Caco-2 (cell line): ENCODE data around the gene TTYH3. TPM values are rescaled to one million over a fixed set of nuclear protein-coding genes. Genes with fewer than 3 reads are reported as not detected.
"Not testable (repeated sequence)": the region's sequence is repeated elsewhere in the genome, so short reads cannot be mapped to it uniquely, and the experiment has no call there.

Experiments
- BruUV-seq: library from RNA; stranded (reverse); fragments of 400-500 nt; replicated peaks from 2 replicates; lab custom pipeline; 2021; lab: Mats Ljungman, UMichigan
- CTCF ChIA-PET: fragments of 300-600 bp; sonication (Branson Sonifier 250); formaldehyde crosslinking; loops from one replicate; lab custom pipeline; 2022; ENCODE audit warnings: antibody characterized with exemption; lab: Charles Lee
- POLR2A ChIA-PET: fragments of 300-600 bp; sonication (Branson Sonifier 250); formaldehyde crosslinking; loops from one replicate; lab custom pipeline; 2022; ENCODE audit warnings: antibody characterized with exemption; lab: Charles Lee
- DNase-seq, 2 experiments: peaks; one replicate each; pipeline versions ENCODE4 v3.0.0 to v3.0.0-alpha.2; 2020 to 2022
- H3K27me3 ChIP-seq: replicated peaks from 2 replicates; pipeline ENCODE4 v1.6.0; 2011; ENCODE audit warnings: low read length; ENCODE audit not compliant: control insufficient read depth, insufficient read depth
- H3K36me3 ChIP-seq: 2 replicates; pipeline ENCODE4 v1.5.1; 2011; ENCODE audit warnings: low read length; ENCODE audit not compliant: control insufficient read depth, insufficient read depth
- H3K4me1 ChIP-seq: fragments of 250-450 bp; sonication (Bioruptor Pico); 2 replicates; pipeline ENCODE4 v1.5.1; 2020; ENCODE audit warnings: mild to moderate bottlenecking
- H3K4me3 ChIP-seq: 2 replicates; pipeline ENCODE4 v1.5.1; 2011; ENCODE audit warnings: low read depth, mild to moderate bottlenecking, control low read depth, low read length
- H3K9me3 ChIP-seq: fragments of 250-450 bp; sonication (Bioruptor Pico); 2 replicates; pipeline ENCODE4 v1.5.1; 2020; ENCODE audit warnings: mild to moderate bottlenecking, moderate library complexity
- H3K27ac Mint-ChIP-seq: one replicate; pipeline ENCODE4 v1.8.0; 2022; ENCODE audit warnings: mixed read lengths; ENCODE audit not compliant: unreplicated experiment
- H3K27me3 Mint-ChIP-seq: one replicate; pipeline ENCODE4 v1.8.0; 2022; ENCODE audit warnings: mixed read lengths; ENCODE audit not compliant: insufficient read depth, unreplicated experiment
- H3K36me3 Mint-ChIP-seq: one replicate; pipeline ENCODE4 v1.8.0; 2022; ENCODE audit warnings: mild to moderate bottlenecking, mixed read lengths; ENCODE audit not compliant: insufficient read depth, unreplicated experiment
- H3K4me1 Mint-ChIP-seq: one replicate; pipeline ENCODE4 v1.8.0; 2022; ENCODE audit warnings: low read depth, mixed read lengths; ENCODE audit not compliant: unreplicated experiment
- H3K4me3 Mint-ChIP-seq: one replicate; pipeline ENCODE4 v1.8.0; 2022; ENCODE audit warnings: mild to moderate bottlenecking, moderate library complexity, mixed read lengths; ENCODE audit not compliant: unreplicated experiment
- H3K9me3 Mint-ChIP-seq: one replicate; pipeline ENCODE4 v1.8.0; 2022; ENCODE audit warnings: mixed read lengths; ENCODE audit not compliant: unreplicated experiment
- intact Hi-C: fragments of 100-400 bp; cut with micrococcal nuclease; formaldehyde crosslinking; loops from one replicate; pipeline ENCODE4 v1.10.0; 2022; ENCODE audit not compliant: unreplicated experiment
- total RNA-seq: library from RNA; stranded (reverse); gene quantifications from 2 replicates; pipeline ENCODE4 v1.2.3, GENCODE V29; 2022
- TF ChIP-seq, protein P1 (sequence below), 2 experiments: fragments of 200-600 bp in 1 of 2; IDR thresholded peaks; 1 replicate in 1 of 2; 2 replicates in 1 of 2; pipeline versions ENCODE4 v1.5.1 to v1.8.0; 2011 to 2022; ENCODE audit warnings: antibody characterized with exemption in 1 of 2, control low read depth in 1 of 2, inconsistent platforms in 1 of 2, low read depth in 1 of 2, low read length in 1 of 2, mild to moderate bottlenecking in 1 of 2, moderate library complexity in 1 of 2; ENCODE audit not compliant: insufficient read depth in 1 of 2, severe bottlenecking in 1 of 2, unreplicated experiment in 1 of 2

Gene TTYH3
- total RNA-seq, 1 experiment from 2014 or later = 57.3 TPM

DNA sequence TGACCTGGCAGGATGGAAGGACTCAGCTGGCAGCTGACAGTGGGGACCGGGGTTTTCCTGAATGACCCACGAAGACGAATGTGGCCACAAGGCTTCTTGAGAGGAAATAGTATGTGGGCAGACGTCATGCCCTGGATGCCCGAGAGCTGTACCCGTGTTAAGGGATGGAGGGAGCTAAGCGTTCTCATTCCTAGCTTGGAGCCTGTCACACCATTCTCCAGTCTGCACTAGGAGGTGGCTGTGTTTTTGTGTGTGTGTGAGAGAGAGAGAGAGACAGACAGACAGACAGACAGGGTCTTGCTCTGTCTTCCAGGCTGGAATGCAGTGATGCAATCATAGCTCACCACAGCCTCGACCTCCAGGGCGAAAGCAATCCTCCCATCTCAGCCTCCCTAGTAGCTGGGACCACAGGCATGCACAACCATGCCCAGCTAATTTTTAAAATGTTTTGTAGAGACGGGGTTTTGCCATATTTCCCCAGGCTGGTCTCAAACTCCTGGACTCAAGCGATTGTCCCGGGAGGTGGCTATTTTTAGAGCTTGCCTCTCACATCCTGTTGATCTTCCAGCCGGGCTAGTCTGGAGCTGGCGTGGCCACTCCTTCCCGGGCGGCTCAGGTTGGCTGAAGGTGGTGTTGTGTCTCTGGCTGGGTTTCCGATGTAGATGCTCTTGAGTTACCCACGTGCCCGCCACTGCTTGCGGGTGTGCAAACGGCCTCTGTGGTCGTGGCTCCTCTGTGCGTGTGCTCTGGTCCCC lies 58.3 kb downstream of the TTYH3 start:
- H3K27ac Mint-ChIP-seq = no peak overlapping the region
- no peak overlapping the region for H3K4me3 Mint-ChIP-seq
- no peaks in the 10 kb centered on the region for H3K36me3 Mint-ChIP-seq
- DNase-seq = no peak
- no peaks in the 10 kb centered on the region for H3K27me3 ChIP-seq
- no TSS peak for BruUV-seq
- H3K9me3 ChIP-seq = no peaks in the 10 kb centered on the region
- TF ChIP-seq, protein P1, sequence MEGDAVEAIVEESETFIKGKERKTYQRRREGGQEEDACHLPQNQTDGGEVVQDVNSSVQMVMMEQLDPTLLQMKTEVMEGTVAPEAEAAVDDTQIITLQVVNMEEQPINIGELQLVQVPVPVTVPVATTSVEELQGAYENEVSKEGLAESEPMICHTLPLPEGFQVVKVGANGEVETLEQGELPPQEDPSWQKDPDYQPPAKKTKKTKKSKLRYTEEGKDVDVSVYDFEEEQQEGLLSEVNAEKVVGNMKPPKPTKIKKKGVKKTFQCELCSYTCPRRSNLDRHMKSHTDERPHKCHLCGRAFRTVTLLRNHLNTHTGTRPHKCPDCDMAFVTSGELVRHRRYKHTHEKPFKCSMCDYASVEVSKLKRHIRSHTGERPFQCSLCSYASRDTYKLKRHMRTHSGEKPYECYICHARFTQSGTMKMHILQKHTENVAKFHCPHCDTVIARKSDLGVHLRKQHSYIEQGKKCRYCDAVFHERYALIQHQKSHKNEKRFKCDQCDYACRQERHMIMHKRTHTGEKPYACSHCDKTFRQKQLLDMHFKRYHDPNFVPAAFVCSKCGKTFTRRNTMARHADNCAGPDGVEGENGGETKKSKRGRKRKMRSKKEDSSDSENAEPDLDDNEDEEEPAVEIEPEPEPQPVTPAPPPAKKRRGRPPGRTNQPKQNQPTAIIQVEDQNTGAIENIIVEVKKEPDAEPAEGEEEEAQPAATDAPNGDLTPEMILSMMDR (IDR thresholded peaks at IDR 0.05; ENCODE audit: insufficient read depth in 1 of 2, low read depth in 1 of 2, low read length in 1 of 2, severe bottlenecking in 1 of 2, unreplicated experiment in 1 of 2) = no peak
- intact Hi-C loops = no loop called here
- H3K4me1 ChIP-seq = no peaks in the 10 kb centered on the region
- ChIA-PET POLR2A (no interaction called here), CTCF (interaction anchor here (0.7 kb wide), 2 partner anchors 9 to 29 kb away, joined by 3 to 4 read pairs; no protein-coding TSS in a partner anchor)
- no peaks in the 10 kb centered on the region for H3K4me1 Mint-ChIP-seq
- no peaks in the 10 kb centered on the region for H3K27me3 Mint-ChIP-seq
- no peaks in the 10 kb centered on the region for H3K9me3 Mint-ChIP-seq
- no peaks in the 10 kb centered on the region for H3K36me3 ChIP-seq
- no peak overlapping the region for H3K4me3 ChIP-seq

DNA sequence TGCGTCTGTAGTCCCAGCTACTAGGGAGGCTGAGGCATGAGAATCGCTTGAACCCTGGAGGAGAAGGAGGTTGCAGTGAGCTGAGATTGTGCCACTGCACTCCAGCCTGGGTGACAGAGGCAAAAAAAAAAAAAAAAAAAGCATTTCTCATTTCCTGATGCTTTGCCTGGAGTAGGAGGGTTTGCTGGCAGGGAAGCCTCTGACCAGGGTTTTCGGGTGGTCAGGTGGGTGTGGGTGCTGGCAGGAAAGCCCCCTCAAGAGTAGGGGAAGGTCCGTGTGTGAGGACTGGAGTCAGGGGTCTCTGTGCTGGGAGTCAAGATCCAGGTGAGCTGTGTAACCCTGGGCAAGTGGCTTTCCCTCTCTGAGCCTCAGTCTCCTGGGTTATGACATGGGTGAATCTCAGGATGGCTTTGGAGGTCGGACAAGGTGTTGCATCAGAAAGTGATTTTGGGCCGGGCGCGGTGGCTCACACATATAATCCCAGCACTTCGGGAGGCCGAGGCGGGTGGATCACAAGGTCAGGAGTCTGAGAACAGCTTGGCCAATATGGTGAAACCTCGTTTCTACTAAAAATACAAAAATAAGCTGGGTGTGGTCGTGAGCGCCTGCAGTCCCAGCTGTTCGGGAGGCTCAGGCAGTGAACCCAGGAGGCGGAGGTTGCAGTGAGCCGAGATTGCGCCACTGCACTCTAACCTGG lies 59.4 kb downstream of the TTYH3 start:
- CTCF ChIA-PET = interaction anchor here (0.7 kb wide), 1 partner anchor 28 kb away, joined by 4 read pairs; no protein-coding TSS in a partner anchor
- no peaks in the 10 kb centered on the region for H3K4me1 ChIP-seq
- POLR2A ChIA-PET = no interaction called here
- Mint-ChIP-seq H3K4me3 (no peak overlapping the region), H3K9me3 (no peaks in the 10 kb centered on the region), H3K4me1 (no peaks in the 10 kb centered on the region), H3K27me3 (no peaks in the 10 kb centered on the region), H3K27ac (no peak overlapping the region), H3K36me3 (no peaks in the 10 kb centered on the region)
- intact Hi-C loops = no loop called here
- no peak overlapping the region for H3K4me3 ChIP-seq
- DNase-seq = no peak
- TF ChIP-seq, protein P1 (IDR thresholded peaks at IDR 0.05; ENCODE audit: insufficient read depth in 1 of 2, low read depth in 1 of 2, low read length in 1 of 2, severe bottlenecking in 1 of 2, unreplicated experiment in 1 of 2) = no peak
- no peaks in the 10 kb centered on the region for H3K36me3 ChIP-seq
- BruUV-seq = no TSS peak
- H3K9me3 ChIP-seq = no peaks in the 10 kb centered on the region
- no peaks in the 10 kb centered on the region for H3K27me3 ChIP-seq

DNA sequence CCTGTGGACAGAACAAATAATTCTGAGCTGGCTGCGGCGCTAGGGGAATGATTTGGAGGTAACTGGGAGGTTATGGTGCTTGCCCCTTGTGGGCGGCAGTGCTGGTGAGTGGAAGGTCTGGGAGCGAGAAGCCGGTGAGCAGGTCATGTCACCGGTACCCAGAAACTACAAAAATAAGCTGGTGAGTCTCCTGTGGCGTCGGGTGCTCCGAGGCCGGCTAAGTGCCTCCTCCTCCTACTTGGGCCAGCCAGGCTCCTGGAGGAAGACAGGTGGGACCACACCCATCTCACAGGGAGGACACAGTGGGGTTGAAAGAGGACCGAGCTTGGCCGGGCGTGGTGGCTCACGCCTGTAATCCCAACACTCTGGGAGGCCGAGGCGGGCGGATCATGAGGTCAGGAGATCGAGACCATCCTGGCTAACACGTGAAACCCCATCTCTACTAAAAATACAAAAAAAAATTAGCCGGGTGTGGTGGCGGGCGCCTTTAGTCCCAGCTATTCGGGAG lies 60.2 kb downstream of the TTYH3 start:
- H3K4me1 Mint-ChIP-seq, H3K9me3 Mint-ChIP-seq, H3K9me3 ChIP-seq, intact Hi-C loops, H3K27me3 Mint-ChIP-seq, H3K4me3 Mint-ChIP-seq, BruUV-seq, H3K36me3 ChIP-seq, H3K36me3 Mint-ChIP-seq, H3K27ac Mint-ChIP-seq, H3K4me3 ChIP-seq, H3K4me1 ChIP-seq, POLR2A ChIA-PET, H3K27me3 ChIP-seq, DNase-seq: not testable (repeated sequence)
- CTCF ChIA-PET = interaction anchor here (0.6 to 2.1 kb wide), 2 partner anchors 11 to 27 kb away, joined by 3 to 6 read pairs; no protein-coding TSS in a partner anchor
